Cardiac fibroblast (primary cell): ENCODE results near the gene CELA2A.

ENCODE experiments used
- DNase-seq, 2 donors: peaks; one replicate each; pipeline versions ENCODE4 v3.0.0 to v3.0.0-alpha.2; 2010; ENCODE audit warnings: low read depth in 2 of 2
- H3K4me3 ChIP-seq, 2 donors: replicated peaks in 1 of 2; 1 replicate in 1 of 2; 2 replicates in 1 of 2; pipeline ENCODE4 v1.5.1; 2011; ENCODE audit warnings: low read depth in 2 of 2, low read length in 2 of 2, mild to moderate bottlenecking in 2 of 2, moderate library complexity in 1 of 2
- CTCF ChIP-seq: IDR thresholded peaks from one replicate; pipeline ENCODE4 v1.5.1; 2011; ENCODE audit warnings: low read depth, mild to moderate bottlenecking, low read length, inconsistent platforms

CELA2A gene

GRCh38 chr1:15456313-15456954 lies at the start of gene CELA2A:
CELA2A (plus strand) TSS chr1:15456732; CDS start chr1:15456754, 22 bp downstream.
- DNase-seq, result no peak

GRCh38 chr1:15407580-15407979 lies 49.0 kb upstream of the CELA2A start:
- TF ChIP-seq CTCF, result no peak
- no peak overlapping the region for H3K4me3 ChIP-seq
- no peak for DNase-seq

More at GRCh38 chr1:15456313-15456954, at the start of gene CELA2A:
- no peak for TF ChIP-seq CTCF
- no peak within 1 kb of the TSS for H3K4me3 ChIP-seq

DNA sequence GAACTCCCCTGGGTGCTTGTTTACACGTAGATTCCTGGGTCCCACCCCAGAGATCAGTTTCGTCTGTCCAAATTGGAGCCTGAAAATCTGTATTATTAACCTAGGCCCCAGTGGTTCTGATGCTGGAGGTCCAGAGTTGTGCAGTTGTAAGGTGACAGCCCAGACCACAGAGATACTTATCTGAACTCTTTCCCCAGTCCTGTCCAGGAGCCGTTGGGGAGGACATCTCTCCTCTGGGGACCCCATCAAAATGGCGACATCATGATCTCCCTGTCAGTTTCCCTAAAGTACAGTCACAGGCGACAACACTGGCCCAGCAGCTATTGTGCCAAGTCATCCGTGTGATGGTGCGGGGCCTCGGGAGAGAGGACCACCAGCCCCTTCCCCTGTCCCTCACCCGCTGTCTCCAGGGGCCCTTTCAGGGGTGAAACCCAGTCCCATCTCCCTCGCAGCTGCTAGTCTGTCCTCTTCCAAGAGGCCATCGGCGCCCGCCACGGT lies 47.6 kb upstream of the CELA2A start:
- H3K4me3 ChIP-seq, result peak overlapping the region; percentile 42 to 82
- no peak for DNase-seq
- TF ChIP-seq CTCF, result no peak

DNA sequence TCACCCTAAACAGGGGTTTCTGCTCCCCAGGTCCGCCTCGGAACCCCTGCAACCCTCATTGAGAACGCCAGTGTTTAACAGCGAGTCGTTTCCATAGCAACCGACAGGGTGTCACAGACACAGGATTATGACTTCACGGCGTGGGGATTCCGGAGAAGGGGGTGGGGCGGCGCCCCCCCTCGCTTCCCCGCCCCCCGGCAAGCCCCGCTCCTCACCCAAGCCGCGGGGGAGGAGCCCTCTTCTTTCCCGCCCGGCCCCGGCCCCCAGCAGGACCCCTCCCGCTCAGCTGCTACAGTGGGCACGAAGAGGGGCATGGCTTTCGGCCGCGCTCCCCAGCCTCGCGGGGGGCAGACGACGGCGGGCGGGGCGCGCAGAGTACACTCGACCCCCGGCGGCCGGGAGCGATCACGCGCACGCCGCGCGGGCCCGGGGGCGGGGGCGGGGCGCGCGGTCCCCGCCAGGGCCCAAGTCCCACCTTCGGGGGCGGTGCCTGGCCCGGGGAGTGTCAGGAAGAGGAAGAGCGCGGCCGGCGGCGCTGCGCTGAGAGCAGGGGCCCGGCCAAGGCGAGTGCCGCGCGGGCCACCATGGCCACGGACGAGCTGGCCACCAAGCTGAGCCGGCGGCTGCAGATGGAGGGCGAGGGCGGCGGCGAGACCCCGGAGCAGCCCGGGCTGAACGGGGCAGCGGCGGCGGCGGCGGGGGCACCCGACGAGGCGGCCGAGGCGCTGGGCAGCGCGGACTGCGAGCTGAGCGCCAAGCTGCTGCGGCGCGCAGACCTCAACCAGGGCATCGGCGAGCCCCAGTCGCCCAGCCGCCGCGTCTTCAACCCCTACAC lies 46.9 kb upstream of the CELA2A start, which contains the start of gene EFHD2:
EFHD2 (plus strand) TSS at position 501 of the 835 bp plus-strand sequence; CDS start at position 585, 84 bp downstream.
- H3K4me3 ChIP-seq, result peak within 1 kb of the TSS; percentile 80 to 82
- peak; percentile 78 to 82 for DNase-seq
- TF ChIP-seq CTCF, result no peak

- peak overlapping the region; percentile 80 to 82 for H3K4me3 ChIP-seq
- TF ChIP-seq CTCF, result no peak
- DNase-seq, result no peak
Observed at GRCh38 chr1:15410223-15410883, 46.2 kb upstream of the CELA2A start.

GRCh38 chr1:15410884-15411245 lies 45.7 kb upstream of the CELA2A start:
- TF ChIP-seq CTCF, result no peak
- peak overlapping the region; percentile 80 to 82 for H3K4me3 ChIP-seq
- no peak for DNase-seq
